NB4 (cell line): ENCODE data around the gene MRTFA.

Experiments used
- POLR2A ChIP-seq: IDR thresholded peaks from 2 replicates; pipeline ENCODE4 v1.6.1; 2011; ENCODE audit warnings: mild to moderate bottlenecking; ENCODE audit not compliant: insufficient read length; ENCODE audit errors: extremely low read depth
- TF ChIP-seq, protein P1 (sequence below): IDR thresholded peaks from one replicate; pipeline ENCODE4 v1.5.1; 2012; ENCODE audit warnings: low read depth, low read length

DNA sequence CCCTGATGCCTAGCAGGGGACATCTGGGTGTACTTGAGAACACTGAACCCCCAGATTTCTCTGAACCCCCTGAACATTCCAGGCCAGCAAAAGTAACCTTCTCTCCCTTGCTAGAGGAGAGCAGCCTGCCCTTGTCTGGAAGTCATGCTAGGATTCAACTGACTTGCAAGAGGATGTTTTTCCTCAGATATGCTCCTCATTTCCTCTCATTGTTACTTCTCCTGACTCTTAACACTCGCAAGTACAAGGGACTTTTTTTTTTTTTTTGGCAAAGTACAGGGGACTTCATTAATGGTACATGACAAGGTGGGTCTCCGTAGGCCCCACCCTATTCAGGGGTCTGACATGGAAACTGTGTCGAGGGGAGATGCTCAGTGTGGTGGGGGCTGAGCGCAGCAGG is 36.5 kb upstream of the MRTFA start:
- no peak for TF ChIP-seq POLR2A
- TF ChIP-seq, protein P1, sequence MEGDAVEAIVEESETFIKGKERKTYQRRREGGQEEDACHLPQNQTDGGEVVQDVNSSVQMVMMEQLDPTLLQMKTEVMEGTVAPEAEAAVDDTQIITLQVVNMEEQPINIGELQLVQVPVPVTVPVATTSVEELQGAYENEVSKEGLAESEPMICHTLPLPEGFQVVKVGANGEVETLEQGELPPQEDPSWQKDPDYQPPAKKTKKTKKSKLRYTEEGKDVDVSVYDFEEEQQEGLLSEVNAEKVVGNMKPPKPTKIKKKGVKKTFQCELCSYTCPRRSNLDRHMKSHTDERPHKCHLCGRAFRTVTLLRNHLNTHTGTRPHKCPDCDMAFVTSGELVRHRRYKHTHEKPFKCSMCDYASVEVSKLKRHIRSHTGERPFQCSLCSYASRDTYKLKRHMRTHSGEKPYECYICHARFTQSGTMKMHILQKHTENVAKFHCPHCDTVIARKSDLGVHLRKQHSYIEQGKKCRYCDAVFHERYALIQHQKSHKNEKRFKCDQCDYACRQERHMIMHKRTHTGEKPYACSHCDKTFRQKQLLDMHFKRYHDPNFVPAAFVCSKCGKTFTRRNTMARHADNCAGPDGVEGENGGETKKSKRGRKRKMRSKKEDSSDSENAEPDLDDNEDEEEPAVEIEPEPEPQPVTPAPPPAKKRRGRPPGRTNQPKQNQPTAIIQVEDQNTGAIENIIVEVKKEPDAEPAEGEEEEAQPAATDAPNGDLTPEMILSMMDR, result no peak
